GM19193 (cell line): ENCODE data around the gene CAMSAP1.

Experiments
- POLR2A ChIP-seq: IDR thresholded peaks from 4 replicates; pipeline ENCODE4 v1.6.1; 2011; ENCODE audit not compliant: insufficient read depth, insufficient read length; ENCODE audit errors: extremely low read depth

The CAMSAP1 gene

DNA sequence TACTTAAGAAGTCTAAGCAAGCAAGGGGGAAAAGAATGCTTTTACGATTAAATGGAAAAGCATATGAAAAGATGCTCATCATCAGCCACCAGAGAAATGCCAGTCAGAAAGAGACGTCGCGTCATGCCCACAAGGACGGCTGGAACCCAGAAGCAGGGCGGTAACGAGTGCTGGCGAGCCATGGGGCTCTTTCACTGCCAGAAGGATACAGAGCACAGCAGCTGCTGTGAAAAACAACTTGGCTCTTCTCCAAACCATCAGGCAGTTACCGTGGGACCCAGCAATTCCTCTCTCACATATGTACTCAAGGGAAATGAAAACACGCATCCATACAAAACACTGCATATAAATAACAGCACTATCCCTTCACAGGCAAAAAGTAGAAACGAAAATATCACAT is 95.5 kb downstream of the CAMSAP1 start:
- TF ChIP-seq POLR2A, result no peak

DNA sequence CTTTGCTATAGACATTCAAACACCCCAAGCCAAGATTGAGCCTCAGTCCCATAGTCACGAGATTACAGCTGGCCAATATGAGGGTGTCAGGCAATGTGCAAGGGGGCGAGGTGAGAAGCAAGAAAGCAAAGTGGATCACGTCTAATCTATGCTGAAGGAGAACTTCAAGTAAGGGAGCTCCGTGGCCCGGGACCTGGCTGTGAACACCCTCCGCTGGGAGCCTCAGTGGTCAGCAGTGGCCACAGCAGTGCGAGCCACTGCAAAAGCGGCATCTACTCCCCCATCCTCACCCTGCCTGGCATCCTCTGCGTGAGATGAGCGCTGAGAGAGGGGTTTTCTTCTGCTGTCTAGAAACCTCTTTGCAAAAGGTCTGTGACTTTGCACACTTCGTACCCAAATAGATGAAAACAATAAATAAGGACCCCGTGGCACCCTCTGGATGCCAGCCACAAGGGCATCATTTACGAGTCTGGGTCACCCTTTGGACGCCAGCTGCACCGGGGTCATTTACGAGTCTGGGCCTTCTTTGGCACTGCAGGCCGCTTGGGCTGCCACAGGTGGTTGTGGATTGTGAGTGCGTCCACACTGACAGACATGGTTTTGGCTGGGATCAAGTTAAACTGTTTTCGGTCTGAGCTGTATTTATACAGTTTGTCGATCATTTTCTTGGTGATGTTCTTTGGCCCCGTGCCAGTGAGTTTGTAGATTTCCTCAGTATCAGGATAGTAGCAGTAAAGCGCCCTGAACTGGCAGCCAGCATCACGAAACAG is 96.4 kb downstream of the CAMSAP1 start:
- no peak for TF ChIP-seq POLR2A

DNA sequence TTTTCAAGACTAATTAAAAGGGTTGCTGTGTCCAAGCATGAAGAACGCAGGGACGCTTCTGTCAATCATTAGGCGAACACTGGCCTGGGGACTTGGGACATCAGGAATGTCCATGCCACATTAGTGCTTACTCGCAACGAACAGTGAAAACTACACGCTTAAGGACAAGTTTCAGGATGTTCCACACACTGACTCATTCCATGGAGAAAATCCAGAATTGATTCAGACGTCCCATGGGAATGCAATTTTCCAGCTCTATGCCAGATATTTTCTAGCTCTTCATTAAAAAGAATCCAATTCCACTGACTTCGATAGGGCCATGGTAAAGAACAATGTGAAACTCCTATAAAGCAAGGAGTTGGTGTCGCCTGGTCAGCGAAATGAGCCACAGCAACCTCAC is 98.2 kb downstream of the CAMSAP1 start:
- no peak for TF ChIP-seq POLR2A

GRCh38 chr9:135805422-135806022 is 101.8 kb downstream of the CAMSAP1 start:
- no peak for TF ChIP-seq POLR2A

GRCh38 chr9:135804581-135805421 is 102.5 kb downstream of the CAMSAP1 start:
- no peak for TF ChIP-seq POLR2A

DNA sequence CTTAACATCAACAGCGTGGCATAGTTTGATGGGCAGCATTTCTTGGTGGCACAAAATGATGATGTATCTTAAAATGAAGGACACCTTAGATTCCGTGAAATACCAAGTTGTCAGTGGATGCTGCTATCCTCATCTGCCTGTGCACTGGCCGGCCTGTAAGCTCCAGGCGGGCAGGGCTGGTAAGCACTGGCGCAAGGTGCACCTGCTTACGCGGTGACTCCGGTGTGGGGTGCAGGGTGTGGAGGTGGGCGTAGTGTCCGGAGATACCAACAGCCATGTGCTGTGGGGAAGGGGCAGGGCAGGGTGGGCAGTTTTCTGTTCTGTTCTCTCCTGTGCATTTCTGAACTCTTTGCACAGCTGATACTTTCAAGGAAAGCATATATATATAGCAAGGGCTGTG is 103.9 kb downstream of the CAMSAP1 start:
- TF ChIP-seq POLR2A, result no peak

- no peak for TF ChIP-seq POLR2A
These were observed 104.4 kb downstream of the CAMSAP1 start for GRCh38 chr9:135802876-135803419.

DNA sequence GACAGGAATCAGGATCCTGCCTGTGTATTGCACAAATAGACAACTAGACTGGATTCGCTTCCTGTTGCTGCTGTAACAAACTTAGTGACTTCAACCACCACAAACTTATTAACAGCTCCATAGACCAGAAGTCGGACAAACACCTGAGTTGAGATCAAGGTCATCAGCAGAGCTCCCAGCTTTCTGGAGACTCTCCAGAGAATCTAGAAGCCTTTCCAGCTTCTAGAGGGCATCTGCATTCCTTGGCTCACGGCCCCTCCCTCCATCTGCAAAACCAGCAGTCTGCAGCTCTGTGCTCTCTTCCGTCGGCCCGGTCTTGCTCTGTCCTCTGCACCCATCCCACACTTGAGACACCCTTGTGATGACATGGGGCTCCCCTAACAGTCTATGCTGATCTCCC is 106.3 kb downstream of the CAMSAP1 start:
- no peak for TF ChIP-seq POLR2A

DNA sequence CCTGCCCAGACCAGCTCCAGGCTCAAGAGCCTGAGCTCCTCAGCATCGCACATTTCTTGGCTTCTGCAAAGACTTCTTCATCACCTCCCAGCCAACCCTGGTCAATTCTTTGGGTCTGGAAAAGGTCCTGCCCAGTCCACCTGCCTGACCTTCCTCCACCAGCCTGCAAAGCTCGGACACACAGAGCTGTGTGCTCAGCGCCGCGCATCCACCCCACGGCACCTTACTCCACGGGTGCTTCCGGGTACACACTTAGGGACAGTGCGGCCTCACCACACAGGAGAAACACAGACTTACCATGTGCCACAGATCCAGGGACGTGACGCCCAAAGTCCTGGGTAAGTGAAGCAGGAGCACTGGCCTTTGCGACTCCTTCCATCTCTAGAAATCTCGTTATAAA is 108.1 kb downstream of the CAMSAP1 start:
- TF ChIP-seq POLR2A, result no peak

- TF ChIP-seq POLR2A, result no peak
These were observed 109.1 kb downstream of the CAMSAP1 start for GRCh38 chr9:135798263-135798585.

- TF ChIP-seq POLR2A, result no peak
These were observed 109.7 kb downstream of the CAMSAP1 start for GRCh38 chr9:135797507-135798262.

DNA sequence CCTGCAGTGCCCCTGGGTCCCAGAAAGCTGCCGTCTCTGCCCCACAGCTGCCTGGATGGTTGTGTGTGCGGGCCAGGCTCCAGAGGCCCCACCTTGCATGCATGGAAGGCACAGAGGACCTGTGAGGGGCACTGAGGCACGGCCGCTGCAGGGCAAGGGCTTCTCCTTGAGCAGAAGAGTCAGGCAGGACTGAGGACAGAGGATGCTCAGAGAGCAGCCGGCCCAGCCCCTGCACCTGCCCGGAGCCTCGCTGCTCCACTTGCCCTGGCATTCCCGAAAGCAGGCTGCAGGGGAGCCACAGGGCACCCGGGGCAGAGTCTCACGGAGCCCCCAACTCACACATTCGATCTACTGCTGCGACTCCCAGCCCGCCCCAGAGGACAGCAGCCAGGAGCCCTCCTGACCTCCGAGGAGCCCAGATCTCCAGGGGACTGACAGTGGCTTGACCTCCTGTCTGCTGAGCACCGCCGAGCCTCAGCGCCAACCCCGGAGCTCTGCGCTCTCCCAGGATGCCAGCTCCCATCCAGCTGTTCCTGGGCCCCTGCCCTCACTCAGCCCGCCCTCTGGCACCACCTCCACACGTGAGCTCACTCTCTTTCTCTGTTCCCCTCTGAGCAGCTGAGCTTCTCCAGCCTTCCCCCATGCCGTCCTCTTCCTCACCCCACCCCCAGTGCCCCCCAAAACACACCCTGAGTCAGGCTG is 110.4 kb downstream of the CAMSAP1 start:
- no peak for TF ChIP-seq POLR2A

DNA sequence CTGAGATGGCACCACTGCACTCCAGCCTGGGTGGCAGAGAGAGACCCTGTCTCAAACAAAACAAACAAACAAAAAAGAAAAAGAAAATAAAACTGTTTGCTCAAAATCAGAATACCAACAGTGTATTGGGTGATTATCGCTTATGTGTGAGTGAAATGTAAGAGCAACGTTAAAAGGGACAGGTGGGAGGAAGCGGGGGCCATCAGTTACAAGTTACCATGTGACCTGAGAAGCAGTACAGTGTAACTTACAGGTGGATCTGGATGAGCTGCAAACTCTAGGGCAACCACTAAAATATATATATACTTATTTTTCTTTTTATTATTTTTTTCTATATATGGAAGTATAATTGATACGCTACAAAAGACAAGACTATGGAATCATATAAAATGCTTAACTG is 112.0 kb downstream of the CAMSAP1 start:
- TF ChIP-seq POLR2A, result no peak

DNA sequence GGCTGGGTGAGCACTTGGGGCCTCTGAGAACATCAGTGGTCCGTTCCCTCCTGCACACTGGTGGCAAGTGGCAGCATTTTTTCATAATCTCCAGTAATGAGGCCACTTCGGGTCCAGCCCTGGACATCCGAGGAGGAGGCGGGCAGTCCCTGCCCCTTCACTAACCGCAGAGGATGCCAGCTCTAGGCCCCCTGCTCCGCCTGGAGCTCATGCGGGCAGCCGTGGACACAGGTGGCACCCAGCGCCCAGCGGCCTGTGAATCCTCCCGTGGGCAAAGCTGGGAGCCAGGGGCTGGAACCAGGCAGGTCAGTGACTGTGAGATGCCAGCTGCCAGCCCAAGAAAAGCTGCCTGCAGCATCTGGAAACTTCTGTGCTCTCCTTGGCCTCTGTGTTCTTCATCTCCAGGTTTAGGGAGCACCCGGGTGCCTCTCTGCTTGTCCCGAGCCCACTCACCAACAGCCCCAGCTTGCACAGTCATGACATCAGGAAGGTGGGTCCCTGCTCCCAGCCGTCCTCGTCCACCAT is 112.9 kb downstream of the CAMSAP1 start:
- TF ChIP-seq POLR2A, result no peak
